GM21526 (cell line): ENCODE results near the gene VAMP5.
"Not testable (repeated sequence)": the region's sequence is repeated elsewhere in the genome, so short reads cannot be mapped to it uniquely, and the experiment has no call there.

Source experiments
- ATAC-seq: cut with Tn5 transposase; IDR thresholded peaks from one replicate; pipeline ENCODE4 v1.9.1; 2021; ENCODE audit warnings: moderate library complexity; ENCODE audit not compliant: unreplicated experiment, low FRiP score

VAMP5 gene, protein sequence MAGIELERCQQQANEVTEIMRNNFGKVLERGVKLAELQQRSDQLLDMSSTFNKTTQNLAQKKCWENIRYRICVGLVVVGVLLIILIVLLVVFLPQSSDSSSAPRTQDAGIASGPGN

DNA sequence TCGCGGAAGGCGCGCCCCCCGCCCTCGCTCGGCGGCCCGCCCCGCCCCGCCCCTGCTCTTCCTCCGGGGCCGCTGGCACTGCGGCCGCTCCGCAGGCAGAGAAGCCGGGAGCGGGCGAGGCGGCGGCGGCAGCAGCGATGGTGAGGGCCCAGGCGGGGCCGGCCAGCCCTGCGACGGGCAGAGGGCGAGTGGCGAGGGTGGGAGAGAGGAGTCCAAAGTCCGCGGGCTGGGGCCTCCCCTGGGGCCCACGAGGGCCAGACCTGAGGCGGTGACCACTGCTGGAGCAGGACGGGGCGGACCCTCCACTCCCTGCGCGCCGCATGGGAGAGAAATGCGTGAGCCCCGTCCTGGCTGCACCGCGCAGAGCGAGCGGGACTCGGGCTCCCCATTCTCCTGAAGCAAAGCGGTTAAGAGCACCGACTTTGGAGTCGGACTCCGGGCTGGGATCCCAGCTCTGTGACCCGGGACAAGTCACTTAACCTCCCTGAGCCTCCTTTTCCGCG, at the start of gene VAMP5:
VAMP5 (plus strand) TSS at position 78 of the 503 bp plus-strand sequence; CDS start at position 138, 60 bp downstream.
- ATAC-seq: no peak

DNA sequence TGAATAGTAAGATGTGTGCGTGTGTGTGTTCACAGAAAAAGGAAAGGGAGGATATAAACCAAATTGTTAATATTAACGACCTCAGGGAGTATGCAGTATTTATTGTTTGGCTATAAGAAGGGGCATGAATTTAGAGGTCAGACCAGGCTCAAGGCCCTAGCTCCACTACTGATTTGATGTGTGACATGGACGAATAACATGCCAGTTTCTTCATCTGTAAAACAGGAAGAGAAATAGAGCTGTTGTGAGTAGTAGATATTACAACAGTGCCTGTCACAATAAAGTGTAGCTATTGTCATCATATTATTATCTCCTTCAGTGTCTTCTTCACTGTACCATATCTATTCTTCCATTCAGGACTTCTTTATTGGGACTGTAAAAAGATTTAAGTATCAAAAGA, 49.4 kb upstream of the VAMP5 start:
- no peak for ATAC-seq

DNA sequence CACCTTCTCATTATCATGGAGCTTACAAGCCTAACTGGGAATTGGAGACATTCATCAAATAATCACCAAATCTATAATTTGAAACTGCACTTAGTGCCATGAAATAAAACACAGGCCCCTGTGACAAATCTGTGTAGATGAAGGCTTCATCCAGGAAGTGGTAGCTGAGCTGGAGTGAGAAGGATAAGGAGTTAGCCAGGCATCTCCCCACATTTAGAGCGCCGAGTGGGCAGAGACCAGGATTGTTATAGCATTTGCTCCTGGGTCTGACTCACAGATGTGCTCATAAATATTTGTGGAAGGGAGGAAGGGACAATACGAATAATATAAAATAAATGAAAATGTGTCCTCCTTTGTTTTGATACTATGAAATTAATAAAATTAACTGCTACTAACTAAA, 47.8 kb upstream of the VAMP5 start:
- no peak for ATAC-seq

DNA sequence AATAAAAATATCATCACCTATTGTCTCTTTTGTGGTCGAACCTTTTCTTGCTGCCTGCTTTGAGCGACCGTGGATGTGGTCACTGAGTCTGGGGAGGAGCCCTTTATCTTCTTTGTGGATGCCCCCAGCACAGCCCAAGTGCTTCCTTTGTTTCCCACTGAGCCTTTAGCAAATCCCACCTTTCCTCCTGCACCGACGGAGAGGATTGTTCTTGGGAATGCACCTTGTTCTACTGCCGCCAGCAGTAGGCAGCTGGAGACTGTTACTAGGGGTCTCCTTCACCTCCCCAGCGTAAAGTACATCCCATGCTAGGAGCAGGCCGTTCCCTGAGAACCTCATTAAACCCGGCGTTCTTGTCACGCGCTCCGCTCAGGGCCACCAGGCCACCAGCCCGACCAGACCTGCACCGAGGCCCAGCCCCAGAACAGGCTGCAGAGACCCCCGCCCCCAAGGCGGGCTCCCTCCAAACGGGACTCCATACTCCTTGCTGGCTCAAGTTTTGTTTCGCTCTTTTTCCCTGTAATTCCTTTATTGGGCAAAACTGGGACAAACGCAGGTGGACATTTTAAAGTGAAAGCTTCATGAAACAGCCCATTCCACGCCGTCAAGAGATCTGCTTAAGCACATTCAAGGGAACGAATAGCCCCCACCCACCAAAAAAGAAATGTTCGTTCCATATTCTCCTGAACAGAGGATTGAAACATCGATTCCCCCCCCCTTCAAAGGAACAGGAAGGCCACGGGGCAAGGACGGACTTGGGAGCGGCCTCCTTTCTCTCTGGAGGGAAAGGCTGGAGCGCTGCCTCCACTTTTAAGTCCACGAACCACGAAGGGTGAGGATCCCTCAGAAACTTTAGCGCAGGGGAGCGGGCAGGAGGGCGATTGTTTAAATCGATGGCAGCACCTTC, 46.4 kb upstream of the VAMP5 start:
- ATAC-seq: no peak

- peak; percentile 67 for ATAC-seq
These were observed 45.5 kb upstream of the VAMP5 start, which contains the start of gene MAT2A for GRCh38 chr2:85538507-85539360. MAT2A (plus strand) TSS chr2:85539168; CDS start chr2:85539288, 120 bp downstream.

DNA sequence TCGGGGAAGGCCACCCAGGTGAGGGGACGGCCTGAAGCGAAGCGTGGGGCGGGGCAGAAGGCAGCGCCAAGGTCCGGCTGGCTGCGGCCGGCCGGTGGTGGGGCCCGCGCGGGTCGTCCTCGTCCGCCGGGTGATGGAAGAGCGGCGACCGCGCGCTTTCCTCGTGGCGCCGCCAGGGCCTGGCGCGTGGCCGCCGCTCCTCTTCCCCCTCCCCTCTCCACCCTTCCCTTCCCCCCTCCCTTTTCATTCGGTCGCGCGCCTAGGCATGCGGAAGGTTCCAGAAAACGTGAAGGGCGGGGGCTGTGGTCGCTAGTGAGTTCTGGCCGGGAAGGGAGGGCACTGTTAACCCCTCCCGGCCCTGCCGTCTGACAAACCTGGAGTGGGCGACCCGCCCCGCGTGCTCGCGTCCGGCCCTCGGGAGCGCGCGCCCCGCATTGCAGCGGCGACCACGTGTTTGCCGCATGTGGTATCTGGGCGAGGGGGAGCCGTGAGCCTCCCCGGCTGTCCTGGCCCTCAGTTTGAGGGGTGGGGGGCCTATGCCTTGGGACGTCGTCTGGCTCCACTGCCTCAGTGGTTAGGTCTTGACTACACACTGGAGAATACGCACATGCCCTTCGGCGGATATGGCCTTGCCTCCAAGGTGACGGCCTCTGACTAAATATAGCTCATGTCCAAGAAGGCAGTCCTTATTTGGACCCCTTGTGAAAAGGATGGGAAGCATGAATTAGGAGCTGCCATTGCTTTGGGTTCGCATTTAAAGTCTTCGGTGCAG, 44.7 kb upstream of the VAMP5 start:
- peak; percentile 21 for ATAC-seq

DNA sequence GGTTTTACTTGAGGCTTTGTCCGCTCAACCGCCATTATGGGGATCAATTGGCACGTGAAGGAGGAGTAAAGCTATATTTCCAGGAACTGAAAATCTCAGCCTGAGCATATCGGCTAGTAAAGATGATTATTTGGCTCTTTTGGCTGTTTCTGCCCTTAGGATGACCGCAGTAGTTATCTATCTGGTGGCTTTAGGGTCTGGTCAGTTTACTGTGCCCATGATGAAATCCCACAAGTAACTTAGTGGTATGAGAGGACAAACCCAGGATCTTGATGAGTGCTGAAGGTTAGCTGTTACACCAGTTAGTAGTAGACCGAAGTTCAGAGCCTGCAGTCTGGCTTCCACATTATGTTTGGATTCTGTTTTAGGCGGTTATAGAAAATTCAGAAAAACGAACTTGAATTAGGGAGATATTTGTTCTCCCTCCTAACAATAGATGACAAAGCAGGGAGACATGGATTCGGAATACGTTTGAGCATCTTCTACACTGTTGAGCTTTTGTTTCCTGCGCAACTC, 44.0 kb upstream of the VAMP5 start:
- ATAC-seq: no peak

GRCh38 chr2:85541262-85541661, 43.0 kb upstream of the VAMP5 start:
- no peak for ATAC-seq

GRCh38 chr2:85541753-85542457, 42.3 kb upstream of the VAMP5 start:
- ATAC-seq: no peak

DNA sequence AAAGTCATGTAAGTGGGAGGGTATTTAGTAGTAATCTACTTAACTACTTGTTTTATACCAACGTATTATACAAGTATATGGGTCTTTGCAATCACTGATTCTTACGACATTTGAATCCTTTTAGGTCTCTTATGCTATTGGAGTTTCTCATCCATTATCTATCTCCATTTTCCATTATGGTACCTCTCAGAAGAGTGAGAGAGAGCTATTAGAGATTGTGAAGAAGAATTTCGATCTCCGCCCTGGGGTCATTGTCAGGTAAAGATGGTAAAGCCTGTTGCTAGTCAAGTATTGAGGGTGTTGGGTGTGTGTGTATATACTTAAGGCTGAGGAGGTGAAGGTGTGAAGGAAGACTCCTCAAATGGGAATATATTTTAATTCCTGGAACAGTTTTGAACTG, 41.5 kb upstream of the VAMP5 start:
- no peak for ATAC-seq

GRCh38 chr2:85544254-85544691, 40.0 kb upstream of the VAMP5 start:
- not testable (repeated sequence) for ATAC-seq

- not testable (repeated sequence) for ATAC-seq
These were observed 39.1 kb upstream of the VAMP5 start for GRCh38 chr2:85544915-85545779.

DNA sequence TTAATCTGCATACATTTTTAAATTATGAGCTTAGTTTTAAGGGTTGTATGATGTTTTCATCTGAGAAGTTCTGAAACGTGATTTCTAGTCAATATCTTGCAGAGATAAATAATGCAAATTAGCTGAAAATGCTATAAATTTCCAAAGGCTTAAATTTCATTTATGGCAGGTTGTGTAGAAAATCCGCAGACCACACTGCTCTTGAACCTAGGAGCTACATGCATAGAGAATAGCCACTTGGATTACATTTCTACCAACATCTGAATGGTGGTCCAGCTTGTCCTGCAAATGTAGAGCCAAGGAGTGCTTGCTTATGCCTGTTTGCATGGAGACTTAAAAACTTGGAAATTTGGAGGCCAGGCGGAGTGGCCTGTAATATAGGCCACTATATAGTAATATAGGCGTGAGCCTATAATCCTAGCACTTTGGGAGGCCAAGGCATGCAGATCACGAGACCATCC, 38.4 kb upstream of the VAMP5 start:
- ATAC-seq: no peak

DNA sequence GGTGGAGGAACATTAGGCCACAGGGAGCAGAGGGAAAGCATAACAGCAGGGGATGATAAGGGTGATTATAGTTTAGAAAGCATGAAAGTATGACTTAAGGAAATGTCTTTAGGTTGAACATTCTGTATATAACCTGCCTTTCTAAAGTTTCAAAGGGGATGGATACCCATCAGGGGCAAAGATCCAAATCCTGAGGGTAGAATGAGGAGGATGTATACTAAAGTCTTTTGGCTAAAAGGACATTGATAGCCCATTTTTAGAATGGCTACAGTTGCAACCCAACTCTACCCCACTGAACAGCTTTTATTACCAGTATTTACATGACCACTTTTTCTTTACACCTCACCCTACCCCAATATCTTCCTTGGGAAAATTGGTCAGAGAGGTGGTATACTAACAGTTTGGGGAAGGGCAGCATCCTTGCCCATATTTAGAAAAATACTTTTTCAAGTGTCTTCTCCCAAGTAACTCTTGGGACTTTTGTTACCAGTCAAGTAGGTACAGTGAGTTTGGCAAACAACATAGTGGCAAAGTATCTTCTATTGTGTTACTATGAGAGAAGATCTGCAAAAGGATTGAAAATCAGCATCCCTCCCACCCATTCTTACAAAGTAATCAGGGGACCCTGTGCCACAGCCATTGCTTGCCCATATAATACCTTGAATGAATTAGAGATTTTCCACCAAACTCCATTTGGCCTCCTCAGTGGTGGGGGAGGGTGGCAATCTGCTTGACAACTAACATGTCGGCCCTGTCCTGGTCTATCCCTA, 37.0 kb upstream of the VAMP5 start:
- no peak for ATAC-seq

- ATAC-seq: no peak
These were observed 36.2 kb upstream of the VAMP5 start for GRCh38 chr2:85547859-85548607.

- ATAC-seq: no peak
These were observed 35.7 kb upstream of the VAMP5 start for GRCh38 chr2:85548608-85548900.

DNA sequence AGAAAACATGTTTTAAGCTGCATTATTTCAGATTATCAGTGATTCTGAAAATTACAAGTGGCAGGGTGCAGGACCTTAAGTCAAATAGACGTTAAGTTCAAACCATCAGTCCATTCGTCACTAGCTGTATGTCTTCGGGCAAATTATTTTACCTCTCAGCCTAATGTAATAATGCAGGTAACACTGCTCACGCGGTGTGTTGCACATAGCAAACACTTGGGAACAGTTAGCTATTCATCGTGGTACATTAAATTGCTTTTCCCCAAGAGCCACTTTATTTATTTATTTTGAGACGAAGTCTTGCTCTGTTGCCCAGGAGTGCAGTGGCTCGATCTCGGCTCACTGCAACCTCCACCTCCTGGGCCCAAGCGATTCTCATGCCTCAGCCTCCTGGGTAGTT, 35.1 kb upstream of the VAMP5 start:
- ATAC-seq: no peak
